HepG2 (cell line): ENCODE results near the gene RBM12. TPM values are rescaled to one million over a fixed set of nuclear protein-coding genes. Genes with fewer than 3 reads are reported as not detected.

ENCODE experiments used
- DNMT1 ChIP-seq: sonication (generic); formaldehyde crosslinking; IDR thresholded peaks from 2 replicates; pipeline ENCODE4 v1.5.1; 2020; ENCODE audit warnings: mild to moderate bottlenecking, missing genetic modification reagents
- EP300 ChIP-seq, 3 experiments: sonication (generic) in 1 of 3; formaldehyde crosslinking in 1 of 3; IDR thresholded peaks; 2 replicates each; pipeline versions ENCODE4 v1.5.1 to v1.6.1; 2011 to 2020; ENCODE audit warnings: low read depth in 2 of 3, low read length in 2 of 3, borderline replicate concordance in 1 of 3, improper control_type of control experiment in 1 of 3, mild to moderate bottlenecking in 1 of 3, missing genetic modification reagents in 1 of 3, moderate library complexity in 1 of 3
- FOSL1 ChIP-seq: sonication (generic); formaldehyde crosslinking; IDR thresholded peaks from 2 replicates; pipeline ENCODE4 v1.9.0; 2021; ENCODE audit warnings: missing genetic modification reagents, borderline replicate concordance
- GABPB1 ChIP-seq: IDR thresholded peaks from 2 replicates; pipeline ENCODE4 v1.6.1; 2016; ENCODE audit warnings: mild to moderate bottlenecking, missing genetic modification reagents, moderate library complexity, missing compliant biosample characterization
- GFI1 ChIP-seq: sonication (generic); formaldehyde crosslinking; IDR thresholded peaks from 2 replicates; pipeline ENCODE4 v1.5.0; 2020; ENCODE audit warnings: missing genetic modification reagents, mild to moderate bottlenecking, borderline replicate concordance
- HES4 ChIP-seq: sonication (generic); formaldehyde crosslinking; IDR thresholded peaks from 2 replicates; pipeline ENCODE4 v1.9.0; 2021; ENCODE audit warnings: mild to moderate bottlenecking, missing genetic modification reagents, borderline replicate concordance
- ISX ChIP-seq: sonication (generic); formaldehyde crosslinking; conservative IDR thresholded peaks from 2 replicates; pipeline ENCODE4 v1.5.0; 2020; ENCODE audit warnings: missing genetic modification reagents
- KAT7 ChIP-seq: IDR thresholded peaks from 2 replicates; pipeline ENCODE4 v1.6.1; 2018; ENCODE audit warnings: borderline replicate concordance, missing compliant biosample characterization
- MAZ ChIP-seq, 2 experiments: sonication (generic) in 1 of 2; formaldehyde crosslinking in 1 of 2; IDR thresholded peaks; 2 replicates each; pipeline versions ENCODE4 v1.5.0 to v1.6.1; 2012 to 2020; ENCODE audit warnings: low read depth in 2 of 2, mild to moderate bottlenecking in 2 of 2, borderline replicate concordance in 1 of 2, improper control_type of control experiment in 1 of 2, low read length in 1 of 2, missing genetic modification reagents in 1 of 2, moderate library complexity in 1 of 2
- SMAD1 ChIP-seq: sonication (generic); formaldehyde crosslinking; IDR thresholded peaks from 2 replicates; pipeline ENCODE4 v1.4.0; 2020; ENCODE audit warnings: missing genetic modification reagents, low read depth, mild to moderate bottlenecking, borderline replicate concordance
- ZBTB20 ChIP-seq: sonication (generic); formaldehyde crosslinking; IDR thresholded peaks from 2 replicates; pipeline ENCODE4 v1.8.1; 2023; ENCODE audit warnings: missing genetic modification reagents, low read depth, mild to moderate bottlenecking, borderline replicate concordance
- ZFP41 ChIP-seq: sonication (generic); formaldehyde crosslinking; IDR thresholded peaks from 2 replicates; pipeline ENCODE4 v1.4.0; 2020; ENCODE audit warnings: mild to moderate bottlenecking, missing genetic modification reagents, borderline replicate concordance
- ZFP82 ChIP-seq: sonication (generic); formaldehyde crosslinking; IDR thresholded peaks from 2 replicates; pipeline ENCODE4 v1.5.1; 2020; ENCODE audit warnings: mild to moderate bottlenecking, missing genetic modification reagents, borderline replicate concordance
- ZFYVE20 ChIP-seq: sonication (generic); formaldehyde crosslinking; IDR thresholded peaks from 2 replicates; pipeline ENCODE4 v1.8.0; 2023; ENCODE audit warnings: low read depth, mild to moderate bottlenecking, moderate library complexity, missing genetic modification reagents, borderline replicate concordance
- ZNF510 ChIP-seq: sonication (generic); formaldehyde crosslinking; IDR thresholded peaks from 2 replicates; pipeline ENCODE4 v1.4.0; 2020; ENCODE audit warnings: low read depth, mild to moderate bottlenecking, missing genetic modification reagents
- ZNF672 ChIP-seq: sonication (generic); formaldehyde crosslinking; IDR thresholded peaks from 2 replicates; pipeline ENCODE4 v1.8.1; 2022; ENCODE audit warnings: missing genetic modification reagents
- polyA plus RNA-seq, 8 experiments: library from polyadenylated mRNA; depleted of rRNA in 3 of 8; stranded (reverse) in 7 of 8; unstranded in 1 of 8; fragments of >200 nt; fragmentation: Illumina TruSeq in 4 of 8; extraction: Trizol in 4 of 8; gene quantifications; 2 replicates each; pipeline versions ENCODE4 v1.2.1 to v1.2.3, GENCODE V29; 2011 to 2016; ENCODE audit warnings: low read depth in 4 of 8, missing spikeins in 1 of 8, mixed read lengths in 1 of 8; ENCODE audit not compliant: insufficient read depth in 1 of 8
- total RNA-seq, 5 experiments: library from RNA; depleted of rRNA; stranded (reverse); fragments of >200 nt; fragmentation: Illumina TruSeq; extraction: Trizol; gene quantifications; 2 replicates each; pipeline ENCODE4 v1.2.3, GENCODE V29; 2016; ENCODE audit warnings: low read depth in 1 of 5
- TF ChIP-seq, protein P1 (sequence below): sonication (generic); formaldehyde crosslinking; IDR thresholded peaks from 2 replicates; pipeline ENCODE4 v1.5.0; 2020; ENCODE audit warnings: missing genetic modification reagents
- TF ChIP-seq, protein P2 (sequence below): sonication (generic); formaldehyde crosslinking; IDR thresholded peaks from 2 replicates; pipeline ENCODE4 v1.8.1; 2023; ENCODE audit warnings: mild to moderate bottlenecking, missing genetic modification reagents
- TF ChIP-seq, protein P3 (sequence below): sonication (generic); formaldehyde crosslinking; IDR thresholded peaks from 2 replicates; pipeline ENCODE4 v1.4.0; 2020; ENCODE audit warnings: mild to moderate bottlenecking, missing genetic modification reagents

RBM12 gene
- total and polyA plus RNA-seq, 2 of the 13 experiments (the other 11 are each of a cell fraction or from before 2014, with no cell fraction given) = 97.9 to 104 TPM

DNA sequence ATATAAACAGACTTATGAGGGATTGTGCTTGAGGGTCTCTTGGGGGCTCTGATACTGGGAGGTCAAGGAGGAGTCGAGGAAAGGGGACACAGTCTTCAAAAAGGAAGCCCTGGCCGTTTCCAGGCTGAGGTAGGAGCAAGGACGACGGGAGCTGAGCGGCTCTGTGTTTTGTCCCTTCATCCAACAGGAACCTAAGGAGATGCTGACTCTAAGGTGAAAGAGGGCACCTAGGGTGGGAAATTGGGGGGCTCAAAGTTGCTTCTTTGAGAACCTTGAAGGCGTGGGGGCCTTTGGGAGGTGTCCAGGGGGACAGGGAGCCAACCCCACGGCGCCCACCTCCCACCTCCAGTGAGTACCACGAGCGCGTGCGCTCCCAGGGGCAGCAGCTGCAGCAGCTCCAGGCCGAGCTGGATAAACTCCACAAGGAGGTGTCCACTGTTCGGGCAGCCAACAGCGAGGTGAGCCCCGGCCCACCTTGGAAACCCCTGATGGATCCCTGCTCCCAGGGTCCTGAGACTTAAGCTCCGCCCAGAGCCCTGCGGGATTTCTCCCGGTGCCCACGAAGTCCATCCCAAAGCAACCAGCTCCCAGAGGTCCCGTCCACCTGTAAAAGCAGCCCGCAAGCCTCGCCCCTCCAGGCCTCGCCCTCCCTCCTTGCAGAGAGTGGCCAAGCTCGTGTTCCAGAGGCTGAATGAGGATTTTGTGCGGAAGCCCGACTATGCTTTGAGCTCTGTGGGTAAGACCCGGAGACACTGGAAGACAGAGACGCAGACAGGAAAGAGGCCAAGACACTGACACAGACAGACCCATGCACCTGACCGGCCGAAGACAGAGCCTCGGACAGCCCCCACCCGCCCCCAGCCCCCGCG is 46.2 kb downstream of the RBM12 start (continued):
- no peak for TF ChIP-seq MAZ (IDR thresholded peaks at IDR 0.05; ENCODE audit: borderline replicate concordance, low read depth, low read length)
- 0 out of 2 replicates have a peak, but pooled peaks have one; percentile 24 for TF ChIP-seq MAZ (CRISPR knock-in tag; IDR thresholded peaks at IDR 0.05; ENCODE audit: low read depth)
- peak; percentile 72 for TF ChIP-seq ZBTB20 (CRISPR knock-in tag)
- TF ChIP-seq ISX (CRISPR knock-in tag) = no peak
- TF ChIP-seq GABPB1 (CRISPR knock-in tag) = peak; percentile 51
- no peak for TF ChIP-seq EP300 (IDR thresholded peaks at IDR 0.05; ENCODE audit: low read depth in 2 of 2, low read length in 2 of 2)
- no peak for TF ChIP-seq EP300 (CRISPR knock-in tag; IDR thresholded peaks at IDR 0.05; ENCODE audit: borderline replicate concordance)
- TF ChIP-seq, protein P1, sequence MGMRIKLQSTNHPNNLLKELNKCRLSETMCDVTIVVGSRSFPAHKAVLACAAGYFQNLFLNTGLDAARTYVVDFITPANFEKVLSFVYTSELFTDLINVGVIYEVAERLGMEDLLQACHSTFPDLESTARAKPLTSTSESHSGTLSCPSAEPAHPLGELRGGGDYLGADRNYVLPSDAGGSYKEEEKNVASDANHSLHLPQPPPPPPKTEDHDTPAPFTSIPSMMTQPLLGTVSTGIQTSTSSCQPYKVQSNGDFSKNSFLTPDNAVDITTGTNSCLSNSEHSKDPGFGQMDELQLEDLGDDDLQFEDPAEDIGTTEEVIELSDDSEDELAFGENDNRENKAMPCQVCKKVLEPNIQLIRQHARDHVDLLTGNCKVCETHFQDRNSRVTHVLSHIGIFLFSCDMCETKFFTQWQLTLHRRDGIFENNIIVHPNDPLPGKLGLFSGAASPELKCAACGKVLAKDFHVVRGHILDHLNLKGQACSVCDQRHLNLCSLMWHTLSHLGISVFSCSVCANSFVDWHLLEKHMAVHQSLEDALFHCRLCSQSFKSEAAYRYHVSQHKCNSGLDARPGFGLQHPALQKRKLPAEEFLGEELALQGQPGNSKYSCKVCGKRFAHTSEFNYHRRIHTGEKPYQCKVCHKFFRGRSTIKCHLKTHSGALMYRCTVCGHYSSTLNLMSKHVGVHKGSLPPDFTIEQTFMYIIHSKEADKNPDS = no peak
- TF ChIP-seq, protein P2, sequence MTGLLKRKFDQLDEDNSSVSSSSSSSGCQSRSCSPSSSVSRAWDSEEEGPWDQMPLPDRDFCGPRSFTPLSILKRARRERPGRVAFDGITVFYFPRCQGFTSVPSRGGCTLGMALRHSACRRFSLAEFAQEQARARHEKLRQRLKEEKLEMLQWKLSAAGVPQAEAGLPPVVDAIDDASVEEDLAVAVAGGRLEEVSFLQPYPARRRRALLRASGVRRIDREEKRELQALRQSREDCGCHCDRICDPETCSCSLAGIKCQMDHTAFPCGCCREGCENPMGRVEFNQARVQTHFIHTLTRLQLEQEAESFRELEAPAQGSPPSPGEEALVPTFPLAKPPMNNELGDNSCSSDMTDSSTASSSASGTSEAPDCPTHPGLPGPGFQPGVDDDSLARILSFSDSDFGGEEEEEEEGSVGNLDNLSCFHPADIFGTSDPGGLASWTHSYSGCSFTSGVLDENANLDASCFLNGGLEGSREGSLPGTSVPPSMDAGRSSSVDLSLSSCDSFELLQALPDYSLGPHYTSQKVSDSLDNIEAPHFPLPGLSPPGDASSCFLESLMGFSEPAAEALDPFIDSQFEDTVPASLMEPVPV (CRISPR knock-in tag) = no peak
- TF ChIP-seq GFI1 (CRISPR knock-in tag) = peak; percentile 81
- no peak for TF ChIP-seq DNMT1 (CRISPR knock-in tag)
- TF ChIP-seq SMAD1 (CRISPR knock-in tag) = no peak
- TF ChIP-seq KAT7 = no peak
- TF ChIP-seq ZFYVE20 (CRISPR knock-in tag) = 0 out of 2 replicates have a peak, but pooled peaks have one; percentile 48
- peak; percentile 50; the same call in 1 of the 2 replicates for TF ChIP-seq HES4 (CRISPR knock-in tag)
- no peak for TF ChIP-seq FOSL1 (CRISPR knock-in tag)
- no peak for TF ChIP-seq ZNF672 (CRISPR knock-in tag)
- TF ChIP-seq ZFP82 (CRISPR knock-in tag) = 0 out of 2 replicates have a peak, but pooled peaks have one; percentile 81
- peak; percentile 66; the same call in 1 of the 2 replicates for TF ChIP-seq ZFP41 (CRISPR knock-in tag)
- TF ChIP-seq ZNF510 (CRISPR knock-in tag) = peak; percentile 94; the same call in 1 of the 2 replicates
- TF ChIP-seq, protein P3, sequence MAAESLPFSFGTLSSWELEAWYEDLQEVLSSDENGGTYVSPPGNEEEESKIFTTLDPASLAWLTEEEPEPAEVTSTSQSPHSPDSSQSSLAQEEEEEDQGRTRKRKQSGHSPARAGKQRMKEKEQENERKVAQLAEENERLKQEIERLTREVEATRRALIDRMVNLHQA (CRISPR knock-in tag) = no peak
